Ureter (tissue), 1 donor: Measurements from ENCODE around the gene SOD1. TPM values are rescaled to one million over a fixed set of nuclear protein-coding genes. Genes with fewer than 3 reads are reported as not detected.

Source experiments
- total RNA-seq: library from RNA; stranded (reverse); gene quantifications from one replicate; pipeline ENCODE4 v1.2.4, GENCODE V29; 2023
- donor health status: DM: yes; HTN: yes; CAD: no.

The SOD1 gene
- total RNA-seq, 1 donor from 2014 or later = 192 TPM

Other genes with a start within 250 kb of the SOD1 start
- 44.2 TPM for gene SCAF4, start 72.4 kb downstream of the SOD1 start, total RNA-seq
- 4.5 TPM for gene HUNK, start 213.3 kb downstream of the SOD1 start, total RNA-seq